ENCODE data around the gene GUCY1A1. TPM values are rescaled to one million over a fixed set of nuclear protein-coding genes. Genes with fewer than 3 reads are reported as not detected.

GUCY1A1 gene
- total RNA-seq, 5 donors from 2014 or later (not counting 1 experiment from before 2014, with no cell fraction given), result 0.33 to 0.45 (median 0.44) TPM

DNA sequence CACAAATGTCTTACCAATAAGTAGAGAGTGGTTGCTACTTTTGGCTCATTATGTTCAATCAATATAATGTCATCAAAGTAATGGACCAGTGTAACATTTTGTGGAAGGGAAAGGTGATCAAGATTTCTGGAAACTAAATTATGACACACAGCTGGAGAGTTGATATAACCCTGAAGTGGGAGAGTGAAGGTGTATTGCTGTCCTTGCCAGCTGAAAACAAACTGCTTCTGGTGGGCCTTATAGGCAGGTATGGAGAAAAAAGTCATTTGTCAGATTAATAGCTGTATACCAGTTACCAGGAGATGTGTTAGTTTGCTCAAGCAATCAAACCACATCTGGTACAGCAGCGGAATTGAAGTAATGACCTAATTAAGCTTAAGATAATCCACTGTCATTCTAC lies 74.9 kb downstream of the GUCY1A1 start:
- Histone ChIP-seq H3K27ac (ENCODE audit: low read length) (no peak overlapping the region), H3K27me3 (replicated peaks in 1 of 2; ENCODE audit: control insufficient read depth in 2 of 2, extremely low read depth in 1 of 2, insufficient read depth in 2 of 2, low read length in 1 of 2) (no peaks in the 10 kb centered on the region), H3K36me3 (ENCODE audit: control insufficient read depth in 2 of 2, extremely low read depth in 1 of 2, insufficient read depth in 1 of 2, low read length in 1 of 2) (no peaks in the 10 kb centered on the region), H3K4me1 (ENCODE audit: control insufficient read depth in 1 of 2, extremely low read depth in 1 of 2, insufficient read depth in 2 of 2, low read length in 2 of 2) (no peaks in the 10 kb centered on the region), H3K4me3 (ENCODE audit: control insufficient read depth in 1 of 2, extremely low read depth in 1 of 2, low read length in 1 of 2) (no peak overlapping the region), H3K9me3 (no peaks in the 10 kb centered on the region)
- H3K27me3 Mint-ChIP-seq, result no peaks in the 10 kb centered on the region
- no peak for ATAC-seq (replicated peaks in 1 of 4)
- H3K36me3 Mint-ChIP-seq, result no peaks in the 10 kb centered on the region
- ChIA-PET CTCF (interaction anchor here in 1 of 2 donors (0.8 kb wide), 1 partner anchor 46 kb away, joined by 3 read pairs; no protein-coding TSS in a partner anchor), POLR2A (no interaction called here)
- H3K4me3 Mint-ChIP-seq, result no peak overlapping the region
- WGBS (ENCODE audit: insufficient coverage), result no CpG with 5 or more reads among the region's 1 CpG
- no peaks in the 10 kb centered on the region for H3K4me1 Mint-ChIP-seq
- no peak overlapping the region for H3K27ac Mint-ChIP-seq
- DNase-seq, result no peak
- no peaks in the 10 kb centered on the region for H3K9me3 Mint-ChIP-seq

DNA sequence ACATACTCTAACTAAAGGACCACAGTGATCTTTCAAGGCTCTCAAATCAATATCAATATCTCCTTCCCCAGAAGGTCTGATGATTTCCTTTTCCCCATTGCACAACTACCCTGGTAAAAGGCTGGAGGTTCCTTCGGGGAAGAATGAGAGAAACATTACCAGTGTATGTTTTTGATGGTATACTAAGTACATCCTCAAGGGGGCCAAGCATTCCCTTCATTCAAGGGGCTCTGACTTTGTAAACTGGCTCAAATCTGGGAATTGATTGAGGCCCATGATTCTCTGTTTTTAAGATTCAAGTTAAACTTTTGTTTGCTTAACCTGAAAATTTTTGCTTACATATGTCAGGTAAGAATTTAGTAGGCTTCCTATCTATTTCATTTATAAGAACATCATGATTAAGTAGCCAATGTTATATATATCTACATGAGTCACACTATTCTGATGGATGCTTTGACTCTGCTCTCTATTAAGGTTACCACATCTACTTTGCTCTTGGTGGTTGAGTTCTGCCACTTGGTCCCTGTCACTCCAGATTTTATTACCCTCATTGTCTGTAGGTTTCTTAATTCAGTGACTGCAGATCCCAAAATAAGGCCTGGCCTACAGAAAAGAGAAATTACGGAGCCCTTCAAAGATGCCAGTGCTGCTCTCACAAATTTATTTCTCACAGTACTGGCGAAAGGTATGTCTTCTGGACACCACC lies 75.8 kb downstream of the GUCY1A1 start:
- POLR2A ChIA-PET, result no interaction called here
- DNase-seq (no peak), ATAC-seq (replicated peaks in 1 of 4) (no peak)
- CTCF ChIA-PET, result no interaction called here
- Mint-ChIP-seq H3K4me3 (no peak overlapping the region), H3K27ac (no peak overlapping the region), H3K9me3 (no peaks in the 10 kb centered on the region), H3K36me3 (no peaks in the 10 kb centered on the region), H3K27me3 (no peaks in the 10 kb centered on the region), H3K4me1 (no peaks in the 10 kb centered on the region)
- H3K36me3 ChIP-seq (ENCODE audit: control insufficient read depth in 2 of 2, extremely low read depth in 1 of 2, insufficient read depth in 1 of 2, low read length in 1 of 2), result no peaks in the 10 kb centered on the region
- H3K27ac ChIP-seq (ENCODE audit: low read length), result no peak overlapping the region
- H3K27me3 ChIP-seq (replicated peaks in 1 of 2; ENCODE audit: control insufficient read depth in 2 of 2, extremely low read depth in 1 of 2, insufficient read depth in 2 of 2, low read length in 1 of 2), result no peaks in the 10 kb centered on the region
- no CpG with 5 or more reads among the region's 3 CpGs for WGBS (ENCODE audit: insufficient coverage)
- H3K4me3 ChIP-seq (ENCODE audit: control insufficient read depth in 1 of 2, extremely low read depth in 1 of 2, low read length in 1 of 2), result no peak overlapping the region
- H3K9me3 ChIP-seq, result no peaks in the 10 kb centered on the region
- no peaks in the 10 kb centered on the region for H3K4me1 ChIP-seq (ENCODE audit: control insufficient read depth in 1 of 2, extremely low read depth in 1 of 2, insufficient read depth in 2 of 2, low read length in 2 of 2)

DNA sequence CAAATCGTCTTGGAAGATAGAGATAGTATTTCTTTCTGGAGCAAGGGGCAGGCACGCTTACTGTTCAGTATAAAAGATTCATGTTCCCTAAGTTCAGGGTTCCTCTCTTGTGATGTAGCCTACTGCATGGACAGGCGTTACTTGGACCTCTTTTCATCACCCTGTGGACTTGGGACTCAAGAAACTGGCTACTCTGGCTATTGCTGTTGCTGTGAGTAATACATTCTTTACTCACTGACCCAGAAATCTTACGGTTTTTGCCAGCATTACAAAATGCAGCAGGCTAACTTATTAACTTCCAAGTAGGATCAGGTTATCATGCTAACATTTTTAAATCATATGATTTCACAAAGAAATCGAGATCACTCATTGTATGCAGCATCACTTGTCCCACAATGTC lies 79.3 kb downstream of the GUCY1A1 start:
- Histone ChIP-seq H3K4me1 (ENCODE audit: control insufficient read depth in 1 of 2, extremely low read depth in 1 of 2, insufficient read depth in 2 of 2, low read length in 2 of 2) (no peaks in the 10 kb centered on the region), H3K9me3 (no peaks in the 10 kb centered on the region), H3K36me3 (ENCODE audit: control insufficient read depth in 2 of 2, extremely low read depth in 1 of 2, insufficient read depth in 1 of 2, low read length in 1 of 2) (no peaks in the 10 kb centered on the region), H3K27me3 (replicated peaks in 1 of 2; ENCODE audit: control insufficient read depth in 2 of 2, extremely low read depth in 1 of 2, insufficient read depth in 2 of 2, low read length in 1 of 2) (no peaks in the 10 kb centered on the region), H3K4me3 (ENCODE audit: control insufficient read depth in 1 of 2, extremely low read depth in 1 of 2, low read length in 1 of 2) (no peak overlapping the region), H3K27ac (ENCODE audit: low read length) (no peak overlapping the region)
- ATAC-seq (replicated peaks in 1 of 4) (no peak), DNase-seq (no peak)
- peaks cover 0 to 5% of the 10 kb centered on the region in 2 donors for H3K27me3 Mint-ChIP-seq
- ChIA-PET CTCF (no interaction called here), POLR2A (no interaction called here)
- no peaks in the 10 kb centered on the region for H3K36me3 Mint-ChIP-seq
- no peak overlapping the region for H3K4me3 Mint-ChIP-seq
- no peaks in the 10 kb centered on the region for H3K4me1 Mint-ChIP-seq
- 60% methylated on average over 1 of the region's 5 CpGs for WGBS (ENCODE audit: insufficient coverage)
- H3K9me3 Mint-ChIP-seq, result no peaks in the 10 kb centered on the region
- H3K27ac Mint-ChIP-seq, result no peak overlapping the region

DNA sequence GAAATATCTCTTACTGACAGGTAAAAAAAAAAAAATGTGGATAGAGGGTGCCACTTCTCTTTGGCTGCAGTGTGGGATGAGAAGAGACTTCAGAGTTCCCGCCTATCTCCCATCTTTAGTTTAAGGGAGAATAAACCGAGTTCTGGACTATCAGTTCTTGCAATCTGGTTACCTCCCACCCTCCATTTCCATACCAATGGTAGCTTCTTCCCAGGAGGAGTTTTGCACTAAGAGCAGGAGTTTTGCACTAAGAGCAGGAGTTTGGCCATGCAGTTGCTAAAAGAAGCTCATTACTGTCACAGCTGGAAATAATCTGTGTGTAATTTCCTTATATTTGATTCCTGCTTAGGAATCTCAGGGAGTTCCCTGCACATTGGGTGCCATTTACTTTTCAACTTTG lies 81.4 kb downstream of the GUCY1A1 start:
- Histone ChIP-seq H3K27ac (ENCODE audit: low read length) (no peak overlapping the region), H3K36me3 (ENCODE audit: control insufficient read depth in 2 of 2, extremely low read depth in 1 of 2, insufficient read depth in 1 of 2, low read length in 1 of 2) (no peaks in the 10 kb centered on the region), H3K4me1 (ENCODE audit: control insufficient read depth in 1 of 2, extremely low read depth in 1 of 2, insufficient read depth in 2 of 2, low read length in 2 of 2) (no peaks in the 10 kb centered on the region), H3K4me3 (ENCODE audit: control insufficient read depth in 1 of 2, extremely low read depth in 1 of 2, low read length in 1 of 2) (no peak overlapping the region), H3K27me3 (replicated peaks in 1 of 2; ENCODE audit: control insufficient read depth in 2 of 2, extremely low read depth in 1 of 2, insufficient read depth in 2 of 2, low read length in 1 of 2) (no peaks in the 10 kb centered on the region), H3K9me3 (no peaks in the 10 kb centered on the region)
- DNase-seq, result no peak
- POLR2A ChIA-PET, result interaction anchor here in 1 of 2 donors (0.6 kb wide), 1 partner anchor 14 kb away, joined by 4 read pairs; no protein-coding TSS in a partner anchor
- no peak overlapping the region for H3K27ac Mint-ChIP-seq
- CTCF ChIA-PET, result no interaction called here
- no CpG with 5 or more reads among the region's 2 CpGs for WGBS (ENCODE audit: insufficient coverage)
- H3K9me3 Mint-ChIP-seq, result no peaks in the 10 kb centered on the region
- ATAC-seq (replicated peaks in 1 of 4), result no peak
- no peaks in the 10 kb centered on the region for H3K4me1 Mint-ChIP-seq
- peaks cover 0 to 9% of the 10 kb centered on the region in 2 donors for H3K27me3 Mint-ChIP-seq
- H3K4me3 Mint-ChIP-seq, result no peak overlapping the region
- H3K36me3 Mint-ChIP-seq, result no peaks in the 10 kb centered on the region

DNA sequence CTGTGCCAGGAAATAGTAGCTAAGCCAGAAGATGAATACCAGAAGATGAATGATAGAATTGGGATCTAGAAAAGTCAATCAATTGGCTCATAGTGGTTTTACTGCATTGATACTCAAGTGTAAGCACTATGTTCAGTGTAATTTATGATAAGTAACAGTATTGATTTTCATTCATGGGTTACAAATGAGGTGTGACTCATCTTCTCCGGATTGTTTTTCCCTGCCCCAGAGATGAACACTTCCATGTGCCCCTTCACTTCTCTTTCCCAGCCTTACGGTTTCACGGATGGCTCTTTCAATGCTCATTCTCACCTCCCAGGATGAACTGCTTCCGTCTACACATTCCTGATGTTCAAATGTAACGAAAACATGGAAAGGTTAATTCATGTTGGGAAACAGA lies 82.4 kb downstream of the GUCY1A1 start:
- Histone ChIP-seq H3K4me3 (ENCODE audit: control insufficient read depth in 1 of 2, extremely low read depth in 1 of 2, low read length in 1 of 2) (no peak overlapping the region), H3K9me3 (no peaks in the 10 kb centered on the region), H3K36me3 (ENCODE audit: control insufficient read depth in 2 of 2, extremely low read depth in 1 of 2, insufficient read depth in 1 of 2, low read length in 1 of 2) (no peaks in the 10 kb centered on the region), H3K27ac (ENCODE audit: low read length) (no peak overlapping the region), H3K4me1 (ENCODE audit: control insufficient read depth in 1 of 2, extremely low read depth in 1 of 2, insufficient read depth in 2 of 2, low read length in 2 of 2) (no peaks in the 10 kb centered on the region), H3K27me3 (replicated peaks in 1 of 2; ENCODE audit: control insufficient read depth in 2 of 2, extremely low read depth in 1 of 2, insufficient read depth in 2 of 2, low read length in 1 of 2) (no peaks in the 10 kb centered on the region)
- ATAC-seq (replicated peaks in 1 of 4) (no peak), DNase-seq (no peak)
- H3K36me3 Mint-ChIP-seq, result no peaks in the 10 kb centered on the region
- H3K9me3 Mint-ChIP-seq, result no peaks in the 10 kb centered on the region
- no peak overlapping the region for H3K4me3 Mint-ChIP-seq
- no peak overlapping the region for H3K27ac Mint-ChIP-seq
- H3K27me3 Mint-ChIP-seq, result peaks cover 0 to 9% of the 10 kb centered on the region in 2 donors
- no peaks in the 10 kb centered on the region for H3K4me1 Mint-ChIP-seq
- ChIA-PET POLR2A (no interaction called here), CTCF (interaction anchor here in 1 of 2 donors (0.5 kb wide), 1 partner anchor 47 kb away, joined by 4 read pairs; no protein-coding TSS in a partner anchor)
- WGBS (ENCODE audit: insufficient coverage), result 60% methylated on average over 1 of the region's 5 CpGs

DNA sequence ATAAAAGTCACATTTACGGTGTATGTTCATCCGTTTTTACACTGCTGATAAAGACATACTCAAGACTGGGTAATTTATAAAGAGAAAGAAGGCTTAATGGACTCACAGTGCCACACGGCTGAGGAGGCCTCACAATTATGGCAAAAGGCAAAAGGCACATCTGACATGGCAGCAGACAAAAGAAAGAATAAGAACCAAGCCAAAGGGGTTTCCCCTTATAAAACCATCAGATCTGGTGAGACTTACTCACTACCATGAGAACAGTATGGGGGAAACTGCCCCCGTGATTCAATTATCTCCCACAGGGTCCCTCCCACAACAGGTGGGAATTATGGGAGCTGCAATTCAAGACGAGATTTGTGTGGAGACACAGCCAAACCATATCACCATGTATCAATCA lies 84.9 kb downstream of the GUCY1A1 start:
- ChIA-PET CTCF (no interaction called here), POLR2A (no interaction called here)
- no peak for ATAC-seq (replicated peaks in 1 of 4)
- DNase-seq, result no peak
- H3K4me3 ChIP-seq (ENCODE audit: control insufficient read depth in 1 of 2, extremely low read depth in 1 of 2, low read length in 1 of 2), result no peak overlapping the region
- Mint-ChIP-seq H3K4me1 (no peaks in the 10 kb centered on the region), H3K36me3 (no peaks in the 10 kb centered on the region), H3K9me3 (no peaks in the 10 kb centered on the region), H3K27me3 (peaks cover 9 to 14% of the 10 kb centered on the region in 2 donors), H3K4me3 (no peak overlapping the region), H3K27ac (no peak overlapping the region)
- no peaks in the 10 kb centered on the region for H3K36me3 ChIP-seq (ENCODE audit: control insufficient read depth in 2 of 2, extremely low read depth in 1 of 2, insufficient read depth in 1 of 2, low read length in 1 of 2)
- H3K27ac ChIP-seq (ENCODE audit: low read length), result no peak overlapping the region
- no CpG with 5 or more reads among the region's 5 CpGs for WGBS (ENCODE audit: insufficient coverage)
- no peaks in the 10 kb centered on the region for H3K4me1 ChIP-seq (ENCODE audit: control insufficient read depth in 1 of 2, extremely low read depth in 1 of 2, insufficient read depth in 2 of 2, low read length in 2 of 2)
- H3K9me3 ChIP-seq, result no peaks in the 10 kb centered on the region
- no peaks in the 10 kb centered on the region for H3K27me3 ChIP-seq (replicated peaks in 1 of 2; ENCODE audit: control insufficient read depth in 2 of 2, extremely low read depth in 1 of 2, insufficient read depth in 2 of 2, low read length in 1 of 2)
